ENCODE results near the gene SCN4B.

Gene SCN4B

GRCh38 chr11:118143661-118144185 lies 8.9 kb downstream of the SCN4B start:
- Histone ChIP-seq H3K36me3 (ENCODE audit: insufficient read depth, low read length) (no peaks in the 10 kb centered on the region), H3K9ac (ENCODE audit: insufficient read length) (no peak overlapping the region), H3K9me3 (ENCODE audit: low read depth, low read length) (no peaks in the 10 kb centered on the region), H3K4me3 (no peak overlapping the region), H3K27ac (no peak overlapping the region)
- DNase-seq (ENCODE audit: low read depth, low spot score) = no peak
- no peak for TF ChIP-seq FOXP2 (optimal IDR thresholded peaks at IDR 0.05; ENCODE audit: control extremely low read depth, extremely low read length, insufficient read depth)

GRCh38 chr11:118142809-118143208 lies 9.8 kb downstream of the SCN4B start:
- no peaks in the 10 kb centered on the region for H3K36me3 ChIP-seq (ENCODE audit: insufficient read depth, low read length)
- TF ChIP-seq FOXP2 (optimal IDR thresholded peaks at IDR 0.05; ENCODE audit: control extremely low read depth, extremely low read length, insufficient read depth) (no peak), POLR2AphosphoS5 (IDR thresholded peaks at IDR 0.05; ENCODE audit: borderline replicate concordance, low read depth, low read length) (no peak), EZH2 (IDR thresholded peaks at IDR 0.05) (no peak)
- no peak overlapping the region for H3K27ac ChIP-seq
- no peak overlapping the region for H3K9ac ChIP-seq (ENCODE audit: insufficient read length)
- no peaks in the 10 kb centered on the region for H3K9me3 ChIP-seq (ENCODE audit: low read depth, low read length)
- DNase-seq (ENCODE audit: low read depth, low spot score) = no peak
- no peak overlapping the region for H3K4me3 ChIP-seq

- TF ChIP-seq POLR2AphosphoS5 (IDR thresholded peaks at IDR 0.05; ENCODE audit: borderline replicate concordance, low read depth, low read length) (no peak), FOXP2 (optimal IDR thresholded peaks at IDR 0.05; ENCODE audit: control extremely low read depth, extremely low read length, insufficient read depth) (no peak), EZH2 (IDR thresholded peaks at IDR 0.05) (no peak)
- H3K36me3 ChIP-seq (ENCODE audit: insufficient read depth, low read length) = no peaks in the 10 kb centered on the region
- H3K9ac ChIP-seq (ENCODE audit: insufficient read length) = no peak overlapping the region
- no peaks in the 10 kb centered on the region for H3K9me3 ChIP-seq (ENCODE audit: low read depth, low read length)
- no peak for DNase-seq (ENCODE audit: low read depth, low spot score)
- no peak overlapping the region for H3K4me3 ChIP-seq
- no peak overlapping the region for H3K27ac ChIP-seq
These were observed 10.5 kb downstream of the SCN4B start for GRCh38 chr11:118142081-118142480.

GRCh38 chr11:118139578-118139977 lies 13.0 kb downstream of the SCN4B start:
- peak; percentile 66 for DNase-seq (ENCODE audit: low read depth, low spot score)
- Histone ChIP-seq H3K9ac (ENCODE audit: insufficient read length) (no peak overlapping the region), H3K36me3 (ENCODE audit: insufficient read depth, low read length) (no peaks in the 10 kb centered on the region), H3K9me3 (ENCODE audit: low read depth, low read length) (no peaks in the 10 kb centered on the region), H3K27ac (no peak overlapping the region), H3K4me3 (no peak overlapping the region)
- TF ChIP-seq FOXP2 (optimal IDR thresholded peaks at IDR 0.05; ENCODE audit: control extremely low read depth, extremely low read length, insufficient read depth) (no peak), POLR2AphosphoS5 (IDR thresholded peaks at IDR 0.05; ENCODE audit: borderline replicate concordance, low read depth, low read length) (no peak), EZH2 (IDR thresholded peaks at IDR 0.05) (no peak)

GRCh38 chr11:118138839-118139420 lies 13.7 kb downstream of the SCN4B start:
- Histone ChIP-seq H3K4me3 (no peak overlapping the region), H3K9me3 (ENCODE audit: low read depth, low read length) (no peaks in the 10 kb centered on the region), H3K27ac (no peak overlapping the region), H3K36me3 (ENCODE audit: insufficient read depth, low read length) (no peaks in the 10 kb centered on the region), H3K9ac (ENCODE audit: insufficient read length) (no peak overlapping the region)
- no peak for DNase-seq (ENCODE audit: low read depth, low spot score)
- TF ChIP-seq EZH2 (IDR thresholded peaks at IDR 0.05) = no peak
- no peak for TF ChIP-seq FOXP2 (optimal IDR thresholded peaks at IDR 0.05; ENCODE audit: control extremely low read depth, extremely low read length, insufficient read depth)
- no peak for TF ChIP-seq POLR2AphosphoS5 (IDR thresholded peaks at IDR 0.05; ENCODE audit: borderline replicate concordance, low read depth, low read length)

- H3K9me3 ChIP-seq (ENCODE audit: low read depth, low read length) = no peaks in the 10 kb centered on the region
- no peak overlapping the region for H3K9ac ChIP-seq (ENCODE audit: insufficient read length)
- H3K4me3 ChIP-seq = no peak overlapping the region
- H3K36me3 ChIP-seq (ENCODE audit: insufficient read depth, low read length) = no peaks in the 10 kb centered on the region
- TF ChIP-seq FOXP2 (optimal IDR thresholded peaks at IDR 0.05; ENCODE audit: control extremely low read depth, extremely low read length, insufficient read depth) (no peak), POLR2AphosphoS5 (IDR thresholded peaks at IDR 0.05; ENCODE audit: borderline replicate concordance, low read depth, low read length) (no peak), EZH2 (IDR thresholded peaks at IDR 0.05) (no peak)
- H3K27ac ChIP-seq = no peak overlapping the region
- no peak for DNase-seq (ENCODE audit: low read depth, low spot score)
These were observed 15.8 kb downstream of the SCN4B start for GRCh38 chr11:118136801-118137200.

GRCh38 chr11:118136341-118136740 lies 16.3 kb downstream of the SCN4B start:
- Histone ChIP-seq H3K4me3 (no peak overlapping the region), H3K9me3 (ENCODE audit: low read depth, low read length) (no peaks in the 10 kb centered on the region), H3K27ac (no peak overlapping the region), H3K9ac (ENCODE audit: insufficient read length) (no peak overlapping the region), H3K36me3 (ENCODE audit: insufficient read depth, low read length) (no peaks in the 10 kb centered on the region)
- no peak for DNase-seq (ENCODE audit: low read depth, low spot score)
- no peak for TF ChIP-seq FOXP2 (optimal IDR thresholded peaks at IDR 0.05; ENCODE audit: control extremely low read depth, extremely low read length, insufficient read depth)
- TF ChIP-seq POLR2AphosphoS5 (IDR thresholded peaks at IDR 0.05; ENCODE audit: borderline replicate concordance, low read depth, low read length) = no peak
- no peak for TF ChIP-seq EZH2 (IDR thresholded peaks at IDR 0.05)

GRCh38 chr11:118135796-118136165 lies 16.8 kb downstream of the SCN4B start:
- H3K9me3 ChIP-seq (ENCODE audit: low read depth, low read length) = no peaks in the 10 kb centered on the region
- no peak overlapping the region for H3K4me3 ChIP-seq
- H3K27ac ChIP-seq = no peak overlapping the region
- no peak for DNase-seq (ENCODE audit: low read depth, low spot score)
- H3K9ac ChIP-seq (ENCODE audit: insufficient read length) = no peak overlapping the region
- H3K36me3 ChIP-seq (ENCODE audit: insufficient read depth, low read length) = no peaks in the 10 kb centered on the region
- TF ChIP-seq POLR2AphosphoS5 (IDR thresholded peaks at IDR 0.05; ENCODE audit: borderline replicate concordance, low read depth, low read length) (no peak), FOXP2 (optimal IDR thresholded peaks at IDR 0.05; ENCODE audit: control extremely low read depth, extremely low read length, insufficient read depth) (no peak), EZH2 (IDR thresholded peaks at IDR 0.05) (no peak)
